HFF-Myc (cell line): ENCODE data around the gene SLX9.

ENCODE experiments used
- DNase-seq: peaks from one replicate; pipeline ENCODE4 v3.0.0-alpha.2; 2011; ENCODE audit warnings: low read depth; ENCODE audit errors: extremely low read depth
- H3K4me3 ChIP-seq: replicated peaks from 2 replicates; pipeline ENCODE4 v1.5.1; 2011; ENCODE audit warnings: low read depth, mild to moderate bottlenecking, control low read depth, low read length
- TF ChIP-seq, protein P1 (sequence below): IDR thresholded peaks from 2 replicates; pipeline ENCODE4 v1.5.1; 2012; ENCODE audit warnings: mild to moderate bottlenecking, low read depth, low read length, control low read depth; ENCODE audit errors: missing control alignments

SLX9 gene

DNA sequence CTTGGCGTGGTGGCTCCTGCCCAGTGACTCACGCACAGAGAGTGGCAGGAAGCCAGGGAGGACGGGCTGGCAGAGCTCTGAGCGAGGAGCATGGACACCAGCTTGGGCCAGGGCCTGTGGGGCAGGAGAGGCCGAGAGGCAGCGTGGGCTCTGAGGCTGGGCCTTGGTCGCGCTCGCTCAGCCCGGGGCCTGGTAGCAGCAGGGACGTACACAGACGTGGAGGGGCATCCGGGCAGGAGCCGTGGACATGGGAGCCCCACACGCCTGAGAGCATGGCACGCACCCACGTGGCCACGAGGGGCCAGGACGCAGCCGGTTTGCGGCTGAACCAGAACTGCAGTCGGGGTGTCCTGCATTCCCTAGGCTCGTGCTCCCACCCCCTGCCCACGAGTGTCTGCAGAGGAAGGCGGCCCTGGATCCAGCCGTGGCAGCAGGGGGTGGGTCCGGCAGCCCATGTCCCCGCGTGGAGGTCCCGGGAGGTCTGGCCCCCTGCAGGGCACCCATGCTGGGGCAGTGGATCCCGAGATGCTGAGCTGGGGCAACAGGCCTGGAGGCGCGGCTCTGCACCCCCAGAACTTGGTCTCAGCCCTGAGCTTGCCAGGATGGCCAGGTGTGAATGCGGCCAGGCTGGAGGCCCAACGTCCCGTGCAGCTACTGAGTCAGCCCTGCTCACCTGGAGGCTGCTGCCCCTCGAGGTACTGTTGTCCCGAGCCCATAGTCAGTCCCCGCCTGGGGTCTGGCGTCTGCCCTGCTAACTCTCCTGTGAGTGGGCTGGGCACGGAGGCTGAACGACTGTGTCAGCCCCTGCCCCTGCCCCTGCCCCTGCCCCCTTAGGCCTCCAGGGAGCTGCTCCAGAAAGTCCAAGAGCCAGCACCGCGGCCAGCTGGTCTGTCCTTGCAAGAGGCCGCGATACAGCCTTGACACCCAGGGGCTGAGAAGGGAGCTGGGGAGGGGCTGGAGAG, 61.6 kb downstream of the SLX9 start:
- no peak for DNase-seq
- TF ChIP-seq, protein P1, sequence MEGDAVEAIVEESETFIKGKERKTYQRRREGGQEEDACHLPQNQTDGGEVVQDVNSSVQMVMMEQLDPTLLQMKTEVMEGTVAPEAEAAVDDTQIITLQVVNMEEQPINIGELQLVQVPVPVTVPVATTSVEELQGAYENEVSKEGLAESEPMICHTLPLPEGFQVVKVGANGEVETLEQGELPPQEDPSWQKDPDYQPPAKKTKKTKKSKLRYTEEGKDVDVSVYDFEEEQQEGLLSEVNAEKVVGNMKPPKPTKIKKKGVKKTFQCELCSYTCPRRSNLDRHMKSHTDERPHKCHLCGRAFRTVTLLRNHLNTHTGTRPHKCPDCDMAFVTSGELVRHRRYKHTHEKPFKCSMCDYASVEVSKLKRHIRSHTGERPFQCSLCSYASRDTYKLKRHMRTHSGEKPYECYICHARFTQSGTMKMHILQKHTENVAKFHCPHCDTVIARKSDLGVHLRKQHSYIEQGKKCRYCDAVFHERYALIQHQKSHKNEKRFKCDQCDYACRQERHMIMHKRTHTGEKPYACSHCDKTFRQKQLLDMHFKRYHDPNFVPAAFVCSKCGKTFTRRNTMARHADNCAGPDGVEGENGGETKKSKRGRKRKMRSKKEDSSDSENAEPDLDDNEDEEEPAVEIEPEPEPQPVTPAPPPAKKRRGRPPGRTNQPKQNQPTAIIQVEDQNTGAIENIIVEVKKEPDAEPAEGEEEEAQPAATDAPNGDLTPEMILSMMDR = no peak
- H3K4me3 ChIP-seq = no peak overlapping the region

DNA sequence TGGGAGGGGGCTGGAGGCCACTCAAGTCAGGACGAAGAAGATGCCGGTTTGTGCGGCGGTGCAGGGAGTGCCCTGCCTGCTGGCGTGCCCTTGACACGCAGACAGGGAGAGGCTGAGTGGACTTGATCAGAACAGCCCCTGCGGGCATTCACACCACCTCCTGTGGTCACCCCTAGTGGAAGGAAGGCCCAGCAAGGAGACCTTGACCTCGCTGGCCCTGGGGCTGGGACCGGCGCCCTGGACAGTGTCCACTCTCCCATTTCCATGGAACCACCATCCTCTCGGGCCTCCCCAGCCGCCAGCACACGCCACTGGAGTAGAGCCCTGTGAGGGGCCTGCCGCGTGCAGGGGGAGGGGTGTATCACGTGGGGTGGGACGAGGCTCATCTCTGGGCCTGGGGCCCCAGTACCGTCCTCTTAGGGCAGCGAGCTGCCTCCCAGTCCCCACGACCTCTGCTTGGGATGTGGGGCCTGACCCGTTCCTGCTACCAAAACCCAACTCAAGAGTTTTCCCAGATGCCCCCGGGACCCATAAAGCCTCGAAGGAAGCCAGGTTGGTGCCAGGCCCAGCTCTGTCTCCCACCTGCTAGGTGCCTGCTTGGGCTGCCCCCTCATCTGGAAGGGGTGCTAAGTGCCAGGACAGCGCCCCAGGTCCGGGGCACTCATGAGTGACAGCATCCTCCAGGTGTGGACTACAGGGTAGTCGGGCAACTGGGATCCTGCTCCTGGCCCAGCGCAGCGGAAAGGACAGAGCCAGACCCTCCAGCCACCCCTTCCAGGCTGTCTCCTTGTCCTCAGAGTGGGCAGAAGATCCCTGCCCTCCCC, 62.8 kb downstream of the SLX9 start:
- DNase-seq = no peak
- H3K4me3 ChIP-seq = no peak overlapping the region
- TF ChIP-seq, protein P1 = no peak

- TF ChIP-seq, protein P1 = no peak
- no peak overlapping the region for H3K4me3 ChIP-seq
- no peak for DNase-seq
Observed at GRCh38 chr21:45003331-45004058, 63.7 kb downstream of the SLX9 start.

GRCh38 chr21:45004059-45004422, 64.2 kb downstream of the SLX9 start:
- DNase-seq = no peak
- TF ChIP-seq, protein P1 = no peak
- H3K4me3 ChIP-seq = no peak overlapping the region

- TF ChIP-seq, protein P1 = no peak
- H3K4me3 ChIP-seq = no peak overlapping the region
- no peak for DNase-seq
Observed at GRCh38 chr21:45004481-45005247, 64.8 kb downstream of the SLX9 start.

GRCh38 chr21:45006536-45007095, 66.8 kb downstream of the SLX9 start:
- DNase-seq = no peak
- no peak overlapping the region for H3K4me3 ChIP-seq
- TF ChIP-seq, protein P1 = no peak
